ENCODE results near the gene ACTR1A. TPM values are rescaled to one million over a fixed set of nuclear protein-coding genes. Genes with fewer than 3 reads are reported as not detected.

Gene ACTR1A
- total and polyA plus RNA-seq, 4 donors: 113 to 177 (median 155) TPM

- H3K9me3 ChIP-seq (ENCODE audit: control insufficient read depth, insufficient read depth, low read length): no peaks in the 10 kb centered on the region
- peaks cover 14% of the 10 kb centered on the region for H3K36me3 ChIP-seq (ENCODE audit: control insufficient read depth, insufficient read depth, low read length)
- peak overlapping the region; percentile 71 for H3K4me3 ChIP-seq (ENCODE audit: low read depth, low read length)
- peaks cover 19% of the 10 kb centered on the region for H3K4me1 ChIP-seq (ENCODE audit: control insufficient read depth, insufficient read depth, low read length)
- H3K27me3 ChIP-seq (ENCODE audit: control insufficient read depth, insufficient read depth, low read length): no peaks in the 10 kb centered on the region
- H3K27ac ChIP-seq (ENCODE audit: low read depth, low read length): peak overlapping the region; percentile 64
- DNase-seq (ENCODE audit: low read depth in 4 of 6, low spot score in 6 of 6): peak in 5 of 6 donors; percentile 70 to 96 (median 84)
- WGBS (ENCODE audit: insufficient coverage): under 1% methylated on average over 104 of the region's 104 CpGs
Measured at GRCh38 chr10:102450374-102451104, 52.0 kb downstream of the ACTR1A start.

DNA sequence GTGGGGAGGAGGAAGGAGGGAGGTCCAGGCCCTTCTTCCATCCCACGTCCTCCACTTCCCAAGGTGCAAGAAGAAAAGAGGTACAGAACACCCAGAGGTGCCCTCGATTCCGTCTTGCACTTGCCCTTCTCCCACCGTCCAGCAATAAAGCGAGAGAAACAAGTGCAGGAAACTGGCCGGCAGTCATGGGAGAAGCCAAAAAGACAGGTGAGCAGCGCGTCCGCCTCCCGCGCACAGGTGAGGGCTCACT is 52.5 kb downstream of the ACTR1A start:
- Histone ChIP-seq H3K4me1 (ENCODE audit: control insufficient read depth, insufficient read depth, low read length) (peaks cover 19% of the 10 kb centered on the region), H3K4me3 (ENCODE audit: low read depth, low read length) (peak overlapping the region; percentile 71), H3K27ac (ENCODE audit: low read depth, low read length) (peak overlapping the region; percentile 64), H3K9me3 (ENCODE audit: control insufficient read depth, insufficient read depth, low read length) (no peaks in the 10 kb centered on the region), H3K36me3 (ENCODE audit: control insufficient read depth, insufficient read depth, low read length) (peaks cover 11% of the 10 kb centered on the region), H3K27me3 (ENCODE audit: control insufficient read depth, insufficient read depth, low read length) (no peaks in the 10 kb centered on the region)
- no peak for DNase-seq (ENCODE audit: low read depth in 4 of 6, low spot score in 6 of 6)
- 0% methylated on average over 11 of the region's 11 CpGs for WGBS (ENCODE audit: insufficient coverage)

- peak in 2 of 6 donors; percentile 69 to 94 for DNase-seq (ENCODE audit: low read depth in 4 of 6, low spot score in 6 of 6)
- H3K4me3 ChIP-seq (ENCODE audit: low read depth, low read length): peak overlapping the region; percentile 71
- peak overlapping the region; percentile 64 for H3K27ac ChIP-seq (ENCODE audit: low read depth, low read length)
- H3K9me3 ChIP-seq (ENCODE audit: control insufficient read depth, insufficient read depth, low read length): no peaks in the 10 kb centered on the region
- 0% methylated on average over 15 of the region's 30 CpGs for WGBS (ENCODE audit: insufficient coverage)
- peaks cover 19% of the 10 kb centered on the region for H3K4me1 ChIP-seq (ENCODE audit: control insufficient read depth, insufficient read depth, low read length)
- no peaks in the 10 kb centered on the region for H3K27me3 ChIP-seq (ENCODE audit: control insufficient read depth, insufficient read depth, low read length)
- H3K36me3 ChIP-seq (ENCODE audit: control insufficient read depth, insufficient read depth, low read length): peaks cover 11% of the 10 kb centered on the region
Measured at GRCh38 chr10:102449321-102450123, 53.0 kb downstream of the ACTR1A start.

- WGBS (ENCODE audit: insufficient coverage): no CpG with 5 or more reads among the region's 2 CpGs
- no peaks in the 10 kb centered on the region for H3K27me3 ChIP-seq (ENCODE audit: control insufficient read depth, insufficient read depth, low read length)
Measured at GRCh38 chr10:102444851-102445250, 57.7 kb downstream of the ACTR1A start.

GRCh38 chr10:102438374-102438773 is 64.1 kb downstream of the ACTR1A start:
- Histone ChIP-seq H3K27ac (ENCODE audit: low read depth, low read length) (no peak overlapping the region), H3K9me3 (ENCODE audit: control insufficient read depth, insufficient read depth, low read length) (no peaks in the 10 kb centered on the region), H3K36me3 (ENCODE audit: control insufficient read depth, insufficient read depth, low read length) (no peaks in the 10 kb centered on the region), H3K4me1 (ENCODE audit: control insufficient read depth, insufficient read depth, low read length) (peaks cover 14% of the 10 kb centered on the region), H3K4me3 (ENCODE audit: low read depth, low read length) (no peak overlapping the region), H3K27me3 (ENCODE audit: control insufficient read depth, insufficient read depth, low read length) (peaks cover 21% of the 10 kb centered on the region)
- WGBS (ENCODE audit: insufficient coverage): no CpG with 5 or more reads among the region's 1 CpG
- no peak for DNase-seq (ENCODE audit: low read depth in 4 of 6, low spot score in 6 of 6)

More at GRCh38 chr10:102444851-102445250, 57.7 kb downstream of the ACTR1A start:
- Histone ChIP-seq H3K27ac (ENCODE audit: low read depth, low read length) (no peak overlapping the region), H3K4me1 (ENCODE audit: control insufficient read depth, insufficient read depth, low read length) (peaks cover 8% of the 10 kb centered on the region), H3K36me3 (ENCODE audit: control insufficient read depth, insufficient read depth, low read length) (no peaks in the 10 kb centered on the region), H3K4me3 (ENCODE audit: low read depth, low read length) (no peak overlapping the region), H3K9me3 (ENCODE audit: control insufficient read depth, insufficient read depth, low read length) (no peaks in the 10 kb centered on the region)
- DNase-seq (ENCODE audit: low read depth in 4 of 6, low spot score in 6 of 6): no peak

- H3K27ac ChIP-seq (ENCODE audit: low read depth, low read length): no peak overlapping the region
- peaks cover 24% of the 10 kb centered on the region for H3K27me3 ChIP-seq (ENCODE audit: control insufficient read depth, insufficient read depth, low read length)
- no peaks in the 10 kb centered on the region for H3K36me3 ChIP-seq (ENCODE audit: control insufficient read depth, insufficient read depth, low read length)
- H3K4me3 ChIP-seq (ENCODE audit: low read depth, low read length): no peak overlapping the region
- H3K4me1 ChIP-seq (ENCODE audit: control insufficient read depth, insufficient read depth, low read length): peaks cover 21% of the 10 kb centered on the region
- no peaks in the 10 kb centered on the region for H3K9me3 ChIP-seq (ENCODE audit: control insufficient read depth, insufficient read depth, low read length)
- DNase-seq (ENCODE audit: low read depth in 4 of 6, low spot score in 6 of 6): no peak
- 100% methylated on average over 2 of the region's 3 CpGs for WGBS (ENCODE audit: insufficient coverage)
Measured at GRCh38 chr10:102437515-102437914, 65.0 kb downstream of the ACTR1A start.

- 87% methylated on average over 6 of the region's 6 CpGs for WGBS (ENCODE audit: insufficient coverage)
- Histone ChIP-seq H3K4me3 (ENCODE audit: low read depth, low read length) (no peak overlapping the region), H3K4me1 (ENCODE audit: control insufficient read depth, insufficient read depth, low read length) (peaks cover 30% of the 10 kb centered on the region), H3K27ac (ENCODE audit: low read depth, low read length) (no peak overlapping the region), H3K9me3 (ENCODE audit: control insufficient read depth, insufficient read depth, low read length) (no peaks in the 10 kb centered on the region), H3K27me3 (ENCODE audit: control insufficient read depth, insufficient read depth, low read length) (peaks cover 24% of the 10 kb centered on the region), H3K36me3 (ENCODE audit: control insufficient read depth, insufficient read depth, low read length) (no peaks in the 10 kb centered on the region)
- DNase-seq (ENCODE audit: low read depth in 4 of 6, low spot score in 6 of 6): no peak
Measured at GRCh38 chr10:102436312-102436711, 66.2 kb downstream of the ACTR1A start.

DNA sequence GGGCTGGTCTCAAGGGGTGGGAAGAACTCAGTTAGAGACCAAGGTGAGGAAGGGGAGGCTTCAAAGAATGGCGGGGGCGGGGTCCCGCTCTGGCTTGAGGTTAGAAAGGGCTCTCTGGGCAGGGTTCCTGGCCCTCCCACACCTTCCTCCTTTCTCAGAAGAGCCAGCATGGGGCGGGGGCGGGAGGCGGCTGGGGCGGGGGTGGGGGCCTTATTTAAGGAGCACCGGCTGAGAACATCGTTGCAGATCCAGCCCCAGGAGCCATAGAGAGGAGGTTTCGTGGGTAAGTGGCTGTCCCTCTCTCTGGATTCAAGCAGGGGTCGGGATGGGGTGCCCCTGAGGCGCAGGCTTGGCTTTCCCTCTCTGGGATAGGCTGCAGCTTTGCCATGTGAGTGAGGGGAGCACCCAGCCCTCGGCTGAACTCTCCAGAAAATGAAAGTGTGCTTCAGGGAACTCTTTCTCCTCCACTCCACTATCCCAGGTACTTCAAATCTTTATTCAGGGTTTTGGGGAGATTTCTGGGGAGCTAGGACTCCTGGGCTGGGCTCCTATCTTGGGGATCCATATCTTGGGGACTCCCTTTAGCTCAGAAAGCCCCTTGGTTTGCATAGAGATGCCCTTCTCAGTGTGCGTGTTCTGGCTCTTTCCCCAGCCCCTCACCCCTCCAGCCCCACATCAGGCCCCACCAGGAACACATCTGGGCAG is 66.8 kb downstream of the ACTR1A start:
- Histone ChIP-seq H3K27me3 (ENCODE audit: control insufficient read depth, insufficient read depth, low read length) (peaks cover 24% of the 10 kb centered on the region), H3K27ac (ENCODE audit: low read depth, low read length) (peak overlapping the region; percentile 36), H3K4me3 (ENCODE audit: low read depth, low read length) (no peak overlapping the region), H3K9me3 (ENCODE audit: control insufficient read depth, insufficient read depth, low read length) (no peaks in the 10 kb centered on the region), H3K4me1 (ENCODE audit: control insufficient read depth, insufficient read depth, low read length) (peaks cover 35% of the 10 kb centered on the region), H3K36me3 (ENCODE audit: control insufficient read depth, insufficient read depth, low read length) (no peaks in the 10 kb centered on the region)
- 19% methylated on average over 2 of the region's 14 CpGs for WGBS (ENCODE audit: insufficient coverage)
- DNase-seq (ENCODE audit: low read depth in 4 of 6, low spot score in 6 of 6): peak in 1 of 6 donors; percentile 35

GRCh38 chr10:102435133-102435497 is 67.4 kb downstream of the ACTR1A start:
- peak overlapping the region; percentile 36 for H3K27ac ChIP-seq (ENCODE audit: low read depth, low read length)
- no peaks in the 10 kb centered on the region for H3K9me3 ChIP-seq (ENCODE audit: control insufficient read depth, insufficient read depth, low read length)
- WGBS (ENCODE audit: insufficient coverage): 35% methylated on average over 2 of the region's 5 CpGs
- peaks cover 35% of the 10 kb centered on the region for H3K4me1 ChIP-seq (ENCODE audit: control insufficient read depth, insufficient read depth, low read length)
- peaks cover 3% of the 10 kb centered on the region for H3K36me3 ChIP-seq (ENCODE audit: control insufficient read depth, insufficient read depth, low read length)
- no peak overlapping the region for H3K4me3 ChIP-seq (ENCODE audit: low read depth, low read length)
- H3K27me3 ChIP-seq (ENCODE audit: control insufficient read depth, insufficient read depth, low read length): peaks cover 24% of the 10 kb centered on the region
- no peak for DNase-seq (ENCODE audit: low read depth in 4 of 6, low spot score in 6 of 6)
